ENCODE measurements around the gene SPZ1. TPM values are rescaled to one million over a fixed set of nuclear protein-coding genes. Genes with fewer than 3 reads are reported as not detected.

The SPZ1 gene
- total RNA-seq, 1 donor: not detected

- no peaks in the 10 kb centered on the region for H3K27me3 ChIP-seq (ENCODE audit: insufficient read depth, low read length)
- no peaks in the 10 kb centered on the region for H3K9me3 ChIP-seq (ENCODE audit: low read depth, low read length)
- no peaks in the 10 kb centered on the region for H3K4me1 ChIP-seq (ENCODE audit: insufficient read depth, low read length)
- H3K4me3 ChIP-seq (ENCODE audit: low read length): no peak overlapping the region
Measured at GRCh38 chr5:80360914-80361444, 41.2 kb downstream of the SPZ1 start.

GRCh38 chr5:80364892-80365291 is 45.1 kb downstream of the SPZ1 start:
- Histone ChIP-seq H3K4me3 (ENCODE audit: low read length) (no peak overlapping the region), H3K27me3 (ENCODE audit: insufficient read depth, low read length) (no peaks in the 10 kb centered on the region), H3K9me3 (ENCODE audit: low read depth, low read length) (no peaks in the 10 kb centered on the region), H3K4me1 (ENCODE audit: insufficient read depth, low read length) (no peaks in the 10 kb centered on the region)

GRCh38 chr5:80368661-80369480 is 49.1 kb downstream of the SPZ1 start:
- Histone ChIP-seq H3K4me1 (ENCODE audit: insufficient read depth, low read length) (peaks cover 6% of the 10 kb centered on the region), H3K27me3 (ENCODE audit: insufficient read depth, low read length) (no peaks in the 10 kb centered on the region), H3K4me3 (ENCODE audit: low read length) (no peak overlapping the region)

GRCh38 chr5:80369521-80369920 is 49.7 kb downstream of the SPZ1 start:
- Histone ChIP-seq H3K9me3 (ENCODE audit: low read depth, low read length) (no peaks in the 10 kb centered on the region), H3K27me3 (ENCODE audit: insufficient read depth, low read length) (no peaks in the 10 kb centered on the region), H3K4me3 (ENCODE audit: low read length) (no peak overlapping the region), H3K4me1 (ENCODE audit: insufficient read depth, low read length) (peaks cover 6% of the 10 kb centered on the region)

More at GRCh38 chr5:80368661-80369480, 49.1 kb downstream of the SPZ1 start:
- no peaks in the 10 kb centered on the region for H3K9me3 ChIP-seq (ENCODE audit: low read depth, low read length)

- Histone ChIP-seq H3K9me3 (ENCODE audit: low read depth, low read length) (no peaks in the 10 kb centered on the region), H3K4me3 (ENCODE audit: low read length) (no peak overlapping the region), H3K27me3 (ENCODE audit: insufficient read depth, low read length) (no peaks in the 10 kb centered on the region), H3K4me1 (ENCODE audit: insufficient read depth, low read length) (peaks cover 6% of the 10 kb centered on the region)
Measured at GRCh38 chr5:80370390-80370789, 50.6 kb downstream of the SPZ1 start.

Other genes starting within 250 kb of the SPZ1 start
- 70.2 TPM for gene SERINC5, start 64.0 kb upstream of the SPZ1 start, total RNA-seq
- gene ZFYVE16, start 88.1 kb downstream of the SPZ1 start, total RNA-seq: 30.9 TPM
- gene FAM151B, start 168.1 kb downstream of the SPZ1 start, total RNA-seq: 5.6 TPM